NK-92 treated with Interleukin-12 subunit alpha and Interleukin-12 subunit beta, amount 100 ng/mL, for 24 hours (cell line): ENCODE results near the gene BPTF.
"Not testable (repeated sequence)": the region's sequence is repeated elsewhere in the genome, so short reads cannot be mapped to it uniquely, and the experiment has no call there.

Experiments
- DNase-seq: peaks from one replicate; lab custom pipeline; 2025; lab: John Stamatoyannopoulos, UW

Gene BPTF

GRCh38 chr17:67824735-67825626 is at the start of gene BPTF:
Gene BPTF, plus strand, starts transcription at chr17:67825503. Its CDS starts 222 bp downstream, at chr17:67825725.
- DNase-seq, result peak; percentile 88

GRCh38 chr17:67779098-67779672 is 46.1 kb upstream of the BPTF start:
- no peak for DNase-seq

- no peak for DNase-seq
These were observed 40.8 kb upstream of the BPTF start for GRCh38 chr17:67784364-67785121.

- no peak for DNase-seq
These were observed 40.2 kb upstream of the BPTF start for GRCh38 chr17:67785122-67785477.

GRCh38 chr17:67785504-67785903 is 39.8 kb upstream of the BPTF start:
- no peak for DNase-seq

- peak; percentile 22 for DNase-seq
These were observed 24.8 kb upstream of the BPTF start for GRCh38 chr17:67800495-67800928.

- no peak for DNase-seq
These were observed 23.6 kb upstream of the BPTF start for GRCh38 chr17:67801626-67802175.

- DNase-seq, result no peak
These were observed 14.8 kb upstream of the BPTF start for GRCh38 chr17:67810464-67810863.

- not testable (repeated sequence) for DNase-seq
These were observed 12.9 kb upstream of the BPTF start for GRCh38 chr17:67812380-67812779.

GRCh38 chr17:67813803-67814180 is 11.5 kb upstream of the BPTF start:
- no peak for DNase-seq

- DNase-seq, result no peak
These were observed 6.9 kb upstream of the BPTF start for GRCh38 chr17:67818110-67819002.

- DNase-seq, result no peak
These were observed 5.6 kb upstream of the BPTF start for GRCh38 chr17:67819722-67820121.

GRCh38 chr17:67821871-67822367 is 3.4 kb upstream of the BPTF start:
- DNase-seq, result no peak

GRCh38 chr17:67825627-67826601 is 611 bp downstream of the BPTF start:
- peak; percentile 54 for DNase-seq

GRCh38 chr17:67829331-67829730 is 4.0 kb downstream of the BPTF start:
- DNase-seq, result no peak

- no peak for DNase-seq
These were observed 5.1 kb downstream of the BPTF start for GRCh38 chr17:67830440-67830839.

GRCh38 chr17:67831268-67831667 is 6.0 kb downstream of the BPTF start:
- DNase-seq, result no peak

- no peak for DNase-seq
These were observed 7.8 kb downstream of the BPTF start for GRCh38 chr17:67833134-67833533.

- DNase-seq, result no peak
These were observed 8.8 kb downstream of the BPTF start for GRCh38 chr17:67833946-67834631.
